Measurements from ENCODE around the gene SYNGR1.

DNA sequence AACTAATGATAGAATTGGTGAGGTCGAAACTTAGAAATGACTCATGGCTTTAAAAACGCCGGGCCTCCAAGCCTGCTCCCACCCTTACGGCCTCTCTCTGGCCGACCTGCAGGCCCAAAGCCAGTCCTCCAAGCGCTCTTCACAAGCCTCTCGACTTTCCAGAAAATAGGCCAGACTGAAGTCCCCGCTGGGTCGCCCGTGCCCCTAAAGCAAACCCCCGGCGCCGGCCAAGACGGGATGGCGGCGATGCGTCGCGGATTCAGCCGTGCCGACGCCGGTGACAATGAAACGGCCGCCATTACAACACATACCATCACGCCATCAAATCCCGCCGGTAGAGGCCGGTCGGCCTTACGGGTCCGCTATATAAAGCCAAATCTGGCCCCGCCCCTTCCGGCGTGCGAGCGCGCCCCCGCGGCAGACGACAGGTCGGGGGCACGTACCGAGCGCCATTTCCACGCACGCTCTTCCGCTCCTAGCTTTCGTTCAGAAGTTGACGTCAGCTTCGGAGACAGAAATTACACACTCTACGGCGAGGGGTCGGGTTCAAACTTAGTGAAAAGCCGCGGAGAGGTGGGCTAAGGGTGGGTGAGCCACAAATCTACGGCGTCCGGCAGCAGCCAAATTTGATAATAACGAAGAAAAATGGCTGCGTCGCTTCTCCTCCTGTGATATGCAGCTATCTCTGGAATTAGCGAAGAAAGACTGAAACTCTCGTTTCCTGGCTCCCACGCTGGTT lies 30.3 kb upstream of the SYNGR1 start, which contains the start of gene RPL3:
- TF ChIP-seq, protein P1, sequence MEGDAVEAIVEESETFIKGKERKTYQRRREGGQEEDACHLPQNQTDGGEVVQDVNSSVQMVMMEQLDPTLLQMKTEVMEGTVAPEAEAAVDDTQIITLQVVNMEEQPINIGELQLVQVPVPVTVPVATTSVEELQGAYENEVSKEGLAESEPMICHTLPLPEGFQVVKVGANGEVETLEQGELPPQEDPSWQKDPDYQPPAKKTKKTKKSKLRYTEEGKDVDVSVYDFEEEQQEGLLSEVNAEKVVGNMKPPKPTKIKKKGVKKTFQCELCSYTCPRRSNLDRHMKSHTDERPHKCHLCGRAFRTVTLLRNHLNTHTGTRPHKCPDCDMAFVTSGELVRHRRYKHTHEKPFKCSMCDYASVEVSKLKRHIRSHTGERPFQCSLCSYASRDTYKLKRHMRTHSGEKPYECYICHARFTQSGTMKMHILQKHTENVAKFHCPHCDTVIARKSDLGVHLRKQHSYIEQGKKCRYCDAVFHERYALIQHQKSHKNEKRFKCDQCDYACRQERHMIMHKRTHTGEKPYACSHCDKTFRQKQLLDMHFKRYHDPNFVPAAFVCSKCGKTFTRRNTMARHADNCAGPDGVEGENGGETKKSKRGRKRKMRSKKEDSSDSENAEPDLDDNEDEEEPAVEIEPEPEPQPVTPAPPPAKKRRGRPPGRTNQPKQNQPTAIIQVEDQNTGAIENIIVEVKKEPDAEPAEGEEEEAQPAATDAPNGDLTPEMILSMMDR (IDR thresholded peaks at IDR 0.05) = peak in 2 of 3 experiments; percentile 16
- TF ChIP-seq POLR2A (IDR thresholded peaks at IDR 0.05) (peak in 1 of 2 donors; percentile 80), POLR2AphosphoS5 (IDR thresholded peaks at IDR 0.05; ENCODE audit: insufficient read depth in 1 of 2, low read depth in 1 of 2) (peak; percentile 99)
